GM21528 (cell line): ENCODE results near the gene CHKB.
A peak's percentile ranks its signal among the peaks of the same experiment; 100 is the strongest.
"Not testable (repeated sequence)": the region's sequence is repeated elsewhere in the genome, so short reads cannot be mapped to it uniquely, and the experiment has no call there.

Experiments
- ATAC-seq: cut with Tn5 transposase; IDR thresholded peaks from one replicate; pipeline ENCODE4 v1.9.1; 2021; ENCODE audit warnings: mild to moderate bottlenecking, moderate library complexity; ENCODE audit not compliant: unreplicated experiment, low FRiP score

CHKB gene, protein sequence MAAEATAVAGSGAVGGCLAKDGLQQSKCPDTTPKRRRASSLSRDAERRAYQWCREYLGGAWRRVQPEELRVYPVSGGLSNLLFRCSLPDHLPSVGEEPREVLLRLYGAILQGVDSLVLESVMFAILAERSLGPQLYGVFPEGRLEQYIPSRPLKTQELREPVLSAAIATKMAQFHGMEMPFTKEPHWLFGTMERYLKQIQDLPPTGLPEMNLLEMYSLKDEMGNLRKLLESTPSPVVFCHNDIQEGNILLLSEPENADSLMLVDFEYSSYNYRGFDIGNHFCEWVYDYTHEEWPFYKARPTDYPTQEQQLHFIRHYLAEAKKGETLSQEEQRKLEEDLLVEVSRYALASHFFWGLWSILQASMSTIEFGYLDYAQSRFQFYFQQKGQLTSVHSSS

DNA sequence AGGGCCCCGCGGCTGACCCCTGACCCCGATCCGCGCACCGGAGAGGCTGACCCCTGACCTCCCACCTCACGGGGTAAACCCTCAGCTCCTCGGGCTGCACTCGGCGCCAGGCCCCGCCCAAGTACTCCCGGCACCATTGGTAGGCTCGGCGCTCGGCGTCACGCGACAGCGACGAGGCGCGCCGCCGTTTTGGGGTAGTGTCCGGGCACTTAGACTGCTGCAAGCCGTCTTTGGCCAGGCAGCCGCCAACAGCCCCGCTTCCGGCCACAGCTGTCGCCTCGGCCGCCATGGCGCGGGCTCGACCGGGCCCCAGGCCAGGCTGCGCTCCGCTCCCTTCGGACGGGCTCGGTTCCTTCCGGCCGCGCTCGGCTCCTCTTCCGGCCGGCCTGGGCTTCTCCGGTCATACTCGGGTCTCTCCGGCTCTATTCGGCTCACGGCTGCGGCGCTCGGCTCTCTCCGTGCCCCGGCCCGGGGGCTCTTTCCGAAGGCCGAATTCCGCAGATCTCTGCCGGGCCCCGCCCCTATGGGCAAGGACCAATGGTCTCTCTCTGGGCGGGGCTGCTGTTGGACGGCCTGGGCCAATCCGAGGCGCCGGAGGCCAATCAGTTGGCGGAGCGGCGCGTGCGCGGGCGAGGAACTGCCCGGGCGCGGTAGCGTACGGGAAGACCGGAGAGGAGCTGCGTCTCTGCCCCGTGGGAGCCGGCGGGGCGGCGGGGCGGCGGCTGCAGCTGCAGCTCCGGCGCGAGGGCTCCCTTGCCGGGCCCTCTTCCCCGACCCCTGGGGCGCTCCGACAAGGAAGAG lies at the start of gene CHKB:
Gene CHKB, minus strand, starts transcription at position 357 of the 801 bp plus-strand sequence. Its CDS starts 68 bp downstream, at position 289.
- peak; percentile 84 for ATAC-seq

DNA sequence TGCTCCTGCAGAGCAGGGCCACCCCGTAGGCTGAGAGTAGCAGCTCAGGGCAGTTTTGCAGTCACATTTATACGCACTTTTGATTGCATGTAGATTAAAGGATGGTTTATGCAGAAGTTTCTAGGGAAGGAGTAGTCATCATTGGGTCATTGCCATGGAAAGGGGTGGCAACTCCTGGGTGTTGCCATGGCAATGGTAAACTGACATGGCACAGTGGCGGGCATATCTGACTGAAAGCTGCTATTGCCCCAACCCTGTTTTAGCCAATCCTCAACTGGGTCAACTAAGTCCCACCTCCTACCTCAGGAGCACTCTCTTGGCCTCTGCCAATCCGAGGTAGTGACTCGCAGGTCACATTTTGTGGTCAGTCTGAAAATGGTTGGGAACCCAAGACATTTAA lies 47.7 kb upstream of the CHKB start:
- no peak for ATAC-seq

DNA sequence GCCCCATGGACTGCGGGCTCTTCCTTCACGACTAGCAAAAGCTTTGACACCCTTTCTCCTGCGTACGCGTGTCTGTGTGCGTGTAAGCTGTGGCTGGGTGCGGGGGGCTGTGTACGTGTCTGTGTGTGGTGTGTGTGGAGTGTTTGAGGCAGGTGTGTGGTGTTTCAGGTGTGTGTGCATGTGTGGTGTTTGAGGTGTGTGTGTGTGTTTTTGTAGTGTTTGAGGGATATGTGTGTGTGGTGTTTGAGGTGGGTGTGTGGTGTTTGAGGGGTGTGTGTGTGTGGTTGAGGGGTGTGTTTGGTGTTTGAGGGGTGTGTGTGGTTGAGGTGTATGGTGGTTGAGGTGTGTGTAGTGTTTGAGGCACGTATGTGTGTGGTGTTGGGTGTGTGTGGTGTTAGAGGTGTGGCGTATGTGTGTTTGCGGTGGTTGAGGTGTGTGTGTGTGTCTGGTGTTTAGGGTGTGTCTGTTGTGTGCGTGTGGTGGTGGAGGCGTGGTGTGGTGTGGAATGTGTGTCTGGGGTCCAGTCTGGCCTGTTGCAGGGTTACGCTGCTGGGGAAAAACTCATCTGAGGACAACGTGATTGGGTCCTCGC lies 46.0 kb upstream of the CHKB start:
- peak; percentile 1 for ATAC-seq

DNA sequence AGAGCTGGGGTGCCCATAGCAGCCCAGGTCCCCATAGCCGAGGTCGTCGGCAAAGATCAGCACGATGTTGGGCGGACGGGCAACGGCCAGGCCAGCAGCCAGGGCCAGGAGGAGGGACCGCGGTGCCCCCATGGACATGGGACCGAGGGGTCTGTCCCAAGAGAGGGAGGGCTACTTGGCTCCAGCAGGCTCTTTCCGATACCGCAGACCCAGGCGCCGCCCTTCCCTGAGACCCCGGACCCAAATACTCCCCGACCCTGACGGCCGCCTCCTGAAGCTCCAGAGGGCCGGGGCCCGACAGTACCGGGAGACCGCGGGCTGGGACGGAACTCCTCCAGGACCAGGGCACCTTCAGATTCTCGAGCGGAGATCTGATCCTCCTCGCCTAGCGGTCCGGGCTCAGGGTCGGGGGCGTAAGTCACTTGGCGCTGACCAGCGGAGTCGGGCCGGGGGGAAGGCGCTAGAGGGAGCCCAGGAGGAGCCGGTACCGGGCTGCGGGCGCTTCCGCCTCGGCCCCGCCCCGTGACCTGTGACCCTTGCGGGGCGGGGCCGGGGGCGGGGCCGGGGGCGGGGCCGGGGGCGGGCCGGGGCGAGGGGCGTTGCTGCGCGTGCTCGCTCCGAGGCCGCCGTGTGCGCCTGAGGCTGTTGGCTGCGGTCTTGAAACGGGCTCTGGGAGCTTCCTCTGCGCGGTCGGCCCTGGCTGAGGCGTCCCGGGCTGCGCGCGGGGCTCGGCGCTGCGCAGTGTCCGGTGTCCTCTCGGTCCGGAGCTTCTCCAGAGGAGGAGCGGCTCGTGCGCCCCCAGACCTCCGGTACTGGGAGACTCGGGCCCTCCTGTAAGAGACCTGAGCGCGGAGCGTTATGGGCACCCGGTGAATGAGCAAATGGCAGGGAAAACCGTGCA lies 45.2 kb upstream of the CHKB start, which contains the start of gene ARSA:
Gene ARSA, minus strand, starts transcription at position 511 of the 901 bp plus-strand sequence. Its CDS starts 373 bp downstream, at position 138.
- ATAC-seq, result peak; percentile 60

DNA sequence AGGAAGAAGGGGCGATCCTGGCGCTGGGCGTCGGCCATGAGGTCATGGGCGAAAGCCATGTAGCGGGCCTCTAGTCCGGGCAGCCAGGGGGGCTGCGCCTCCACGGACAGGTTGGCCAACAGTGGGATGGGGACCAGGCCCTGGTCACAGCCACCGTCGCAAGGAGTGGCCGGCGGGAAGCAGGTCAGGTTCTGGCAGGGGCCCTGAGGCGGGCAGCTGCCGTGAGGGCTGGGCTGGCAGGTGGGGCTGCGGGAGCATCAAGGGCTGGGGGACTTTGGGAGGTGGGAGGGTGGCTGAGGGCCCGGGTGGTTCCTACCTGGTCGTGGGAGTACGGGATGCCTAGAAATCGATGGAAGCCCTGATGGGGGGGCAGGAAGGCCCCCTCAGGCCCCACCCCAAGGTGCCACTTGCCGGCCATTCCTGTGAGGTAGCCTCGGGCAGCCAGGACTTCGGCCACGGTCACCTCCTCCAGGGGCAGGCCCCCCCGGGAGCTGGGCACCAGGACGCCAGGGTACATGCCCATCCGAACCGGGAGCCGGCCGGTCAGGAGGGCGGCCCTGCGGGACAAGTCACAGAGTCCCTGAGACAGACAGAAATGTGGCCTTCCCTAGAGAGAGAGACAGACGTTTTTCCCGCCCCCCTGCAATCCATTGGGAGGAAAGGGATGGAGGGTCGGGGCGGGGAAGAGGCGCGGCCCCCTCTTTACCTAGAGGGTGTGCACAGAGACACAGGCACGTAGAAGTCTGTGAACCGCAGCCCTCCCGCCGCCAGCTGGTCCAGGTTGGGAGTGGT lies 44.4 kb upstream of the CHKB start:
- ATAC-seq, result no peak

DNA sequence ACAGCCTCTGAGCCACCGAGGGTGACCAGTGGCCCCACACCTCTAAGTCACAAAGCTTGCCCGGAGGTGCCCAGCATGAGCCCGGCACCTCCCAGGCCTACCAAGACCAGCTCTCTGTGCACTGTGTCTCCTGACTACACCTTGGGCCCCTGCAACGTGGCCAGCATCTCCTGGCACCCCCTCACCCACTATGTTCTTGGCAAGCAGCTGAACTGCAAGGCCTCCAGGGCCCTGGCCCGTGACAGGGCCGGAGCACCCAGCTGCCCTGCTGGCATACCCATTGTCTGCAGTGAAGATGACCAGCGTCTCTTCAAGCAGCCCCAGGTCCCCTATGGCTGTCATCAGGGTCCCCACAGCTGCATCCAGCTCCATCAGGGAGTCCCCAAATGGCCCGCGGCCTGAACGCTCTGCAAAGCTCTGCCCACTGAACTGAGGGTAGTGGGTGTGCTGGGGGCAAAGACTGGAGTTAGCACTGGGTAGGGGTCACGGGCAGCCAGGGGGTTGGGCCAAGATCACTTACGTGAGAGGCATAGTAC lies 43.7 kb upstream of the CHKB start:
- no peak for ATAC-seq

DNA sequence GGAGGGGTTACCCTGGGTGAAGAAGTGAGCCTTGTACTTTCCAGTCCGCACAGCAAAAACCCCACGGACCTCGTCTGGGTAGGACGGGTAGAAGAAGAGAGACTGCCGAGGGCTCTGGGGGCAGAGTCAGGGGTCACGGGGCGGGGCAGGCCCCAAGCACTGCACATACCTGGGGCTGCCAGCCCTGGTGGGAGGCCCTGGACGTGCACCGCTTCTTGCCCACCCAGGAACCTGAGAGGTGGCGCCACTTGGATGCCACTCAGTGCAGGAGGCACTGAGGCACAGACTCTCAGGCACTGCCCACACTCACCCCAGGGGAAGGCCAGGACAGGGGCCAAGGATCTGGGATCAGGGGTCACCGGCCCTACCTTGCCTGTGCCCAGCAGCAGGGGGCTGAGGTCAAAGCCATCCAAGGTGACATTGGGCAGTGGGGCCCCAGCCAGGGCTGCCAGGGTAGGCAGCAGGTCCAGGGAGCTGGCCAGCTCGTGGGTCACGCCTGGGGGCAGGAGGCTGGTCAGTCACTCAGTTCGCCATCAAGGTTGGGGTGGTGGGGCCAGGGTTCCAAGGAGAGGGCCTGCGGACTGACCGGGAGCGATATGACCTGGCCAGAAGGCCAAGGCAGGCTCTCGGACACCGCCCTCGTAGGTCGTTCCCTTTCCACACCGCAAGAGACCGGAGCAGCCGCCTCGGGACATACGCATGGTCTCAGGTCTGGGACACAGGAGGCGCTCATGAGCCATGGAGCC lies 43.1 kb upstream of the CHKB start:
- no peak for ATAC-seq

DNA sequence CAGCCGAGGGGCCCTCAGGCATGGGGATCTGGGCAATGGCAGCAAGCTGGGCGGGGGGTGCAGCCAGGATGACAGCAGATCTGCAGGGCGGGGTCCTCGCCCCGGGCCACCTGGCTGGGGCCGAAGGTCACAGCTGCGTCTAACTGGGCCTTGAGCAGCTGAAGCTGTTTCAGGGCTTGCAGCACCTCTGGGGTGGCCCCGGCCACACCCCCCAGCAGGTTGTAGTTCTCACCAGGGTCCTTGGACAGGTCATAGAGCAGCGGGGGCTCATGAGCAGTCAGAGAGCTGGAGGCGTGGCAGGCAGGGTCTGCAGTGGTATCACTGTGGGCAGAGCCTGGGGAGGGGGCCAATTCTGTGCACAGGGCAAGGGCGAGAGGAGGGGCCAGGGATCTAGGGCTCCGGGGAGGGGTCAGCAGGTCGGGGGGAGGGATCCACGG lies 42.5 kb upstream of the CHKB start:
- ATAC-seq, result no peak

DNA sequence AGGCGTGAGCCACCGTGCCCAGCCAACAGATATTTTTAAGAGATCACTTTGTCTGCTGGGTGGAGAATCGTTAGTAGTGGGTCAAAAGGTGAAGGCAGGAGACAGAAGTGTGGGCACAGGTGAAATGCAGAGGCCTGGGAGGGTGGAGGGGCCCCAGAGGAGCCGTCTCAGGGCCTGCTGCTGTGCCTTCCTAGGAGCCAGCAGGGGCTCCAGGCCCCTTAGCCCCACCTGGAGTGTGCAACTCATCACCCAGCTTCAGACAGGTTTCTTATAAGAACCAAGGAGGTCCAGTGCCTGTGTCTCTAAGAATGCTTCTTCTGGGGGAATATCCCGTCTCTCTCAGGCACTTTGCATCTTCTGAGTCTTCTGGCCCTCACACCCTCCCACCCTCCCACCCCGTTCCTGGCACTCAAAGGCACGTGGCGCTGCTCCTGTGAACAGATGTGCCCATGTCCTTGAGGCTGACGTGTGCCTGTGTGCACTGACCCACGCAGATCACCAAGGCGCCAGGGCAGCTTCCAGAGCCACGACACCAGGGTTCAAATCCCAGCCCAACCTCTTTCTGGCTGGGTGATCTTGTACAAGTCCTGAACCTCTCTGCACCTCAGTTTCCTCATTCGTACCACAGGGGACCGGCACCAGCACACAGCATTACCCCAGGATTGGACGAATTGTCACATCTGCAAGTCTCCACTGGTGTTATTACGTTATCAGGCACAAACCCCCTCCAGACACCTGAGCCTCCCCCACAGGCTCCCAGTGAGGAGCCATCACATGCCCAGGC lies 41.9 kb upstream of the CHKB start:
- no peak for ATAC-seq

DNA sequence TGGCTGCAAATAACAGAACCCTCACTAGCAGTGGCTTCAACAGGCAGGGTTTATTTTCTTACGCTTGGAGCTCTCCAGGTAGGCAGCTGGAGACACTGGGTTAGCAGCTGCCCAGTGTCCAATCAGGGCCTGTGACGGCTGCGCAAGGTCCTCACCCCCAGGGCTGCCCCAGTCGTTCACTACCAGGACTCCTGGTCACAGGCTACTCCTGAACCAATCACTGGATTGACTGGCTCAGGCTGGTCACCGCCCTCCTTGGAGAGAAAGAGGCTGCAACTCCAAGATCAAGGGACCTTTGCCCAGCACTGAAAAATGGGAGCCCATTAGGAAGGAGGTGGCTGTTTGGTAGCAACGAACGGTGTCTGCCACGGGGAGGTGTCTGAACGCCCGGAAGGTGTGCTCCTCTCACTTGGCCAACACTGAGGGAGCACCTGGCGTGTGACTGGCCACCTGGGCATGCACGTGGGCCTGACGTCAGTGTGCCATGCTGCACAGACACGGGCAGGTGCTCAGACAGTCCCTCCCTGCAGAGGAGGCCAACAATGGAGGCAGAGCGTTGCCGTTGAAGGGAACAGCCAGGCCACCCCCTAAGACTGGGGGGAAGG lies 40.2 kb upstream of the CHKB start:
- ATAC-seq, result no peak

DNA sequence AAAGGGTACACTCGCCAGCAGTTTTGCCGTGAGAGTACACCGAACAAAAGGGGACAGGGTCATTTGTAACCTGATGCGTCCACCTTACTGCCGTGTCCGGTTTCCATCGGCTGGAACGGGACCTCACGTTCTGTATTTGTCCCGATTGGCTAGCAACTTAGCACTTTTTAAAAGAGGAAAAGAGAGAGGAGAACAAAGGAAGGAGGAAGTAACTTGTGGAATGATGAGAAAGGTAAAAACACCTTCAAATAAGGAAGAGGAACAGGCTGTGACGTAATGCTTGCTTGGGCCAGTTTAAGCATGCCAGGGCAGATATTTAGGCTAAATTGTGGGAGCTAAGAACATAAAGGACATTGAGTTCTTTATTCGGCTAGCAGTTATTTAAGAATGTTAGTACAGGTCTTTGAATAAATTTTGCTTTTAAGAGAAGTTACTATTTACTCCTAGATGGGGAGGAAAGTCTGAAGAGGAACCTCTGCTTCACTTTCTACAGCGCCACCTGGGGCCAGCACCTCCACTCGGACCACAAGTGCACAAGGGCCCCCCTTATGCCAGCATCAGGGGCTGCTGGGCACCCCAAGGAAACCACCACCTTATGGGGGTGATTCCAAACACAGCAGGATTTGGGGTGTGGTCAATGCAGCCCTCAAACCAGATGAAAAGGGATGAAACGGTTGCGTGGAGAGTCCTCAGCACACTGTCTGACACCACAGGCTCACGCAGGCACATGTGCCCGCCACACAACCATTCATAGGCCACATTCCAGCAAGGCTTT lies 39.5 kb upstream of the CHKB start:
- no peak for ATAC-seq

DNA sequence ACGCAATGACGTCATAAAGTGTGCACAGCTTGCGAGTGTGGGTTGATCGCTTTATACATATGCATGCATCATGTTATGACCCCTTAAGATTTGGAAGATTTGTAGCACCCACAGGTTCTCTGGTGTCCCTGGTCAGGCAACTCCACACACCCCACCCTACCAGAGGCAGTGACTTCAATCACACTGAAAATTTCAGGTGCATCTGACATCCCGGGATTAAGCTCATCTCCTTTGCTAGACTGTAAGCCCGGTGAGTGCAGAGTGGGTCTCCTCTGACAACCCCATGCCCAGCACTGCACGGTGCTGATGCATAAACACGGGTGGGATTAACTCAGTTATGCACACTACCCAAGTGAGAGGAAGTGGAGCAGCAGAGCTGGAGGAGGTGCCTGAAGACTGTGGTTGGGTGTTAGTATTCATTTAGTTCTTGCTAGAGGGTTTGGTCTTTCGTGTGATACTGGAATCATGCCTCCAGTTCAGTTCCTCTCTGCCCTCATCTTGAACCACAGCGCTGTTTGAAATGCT lies 38.8 kb upstream of the CHKB start:
- ATAC-seq, result peak; percentile 32

DNA sequence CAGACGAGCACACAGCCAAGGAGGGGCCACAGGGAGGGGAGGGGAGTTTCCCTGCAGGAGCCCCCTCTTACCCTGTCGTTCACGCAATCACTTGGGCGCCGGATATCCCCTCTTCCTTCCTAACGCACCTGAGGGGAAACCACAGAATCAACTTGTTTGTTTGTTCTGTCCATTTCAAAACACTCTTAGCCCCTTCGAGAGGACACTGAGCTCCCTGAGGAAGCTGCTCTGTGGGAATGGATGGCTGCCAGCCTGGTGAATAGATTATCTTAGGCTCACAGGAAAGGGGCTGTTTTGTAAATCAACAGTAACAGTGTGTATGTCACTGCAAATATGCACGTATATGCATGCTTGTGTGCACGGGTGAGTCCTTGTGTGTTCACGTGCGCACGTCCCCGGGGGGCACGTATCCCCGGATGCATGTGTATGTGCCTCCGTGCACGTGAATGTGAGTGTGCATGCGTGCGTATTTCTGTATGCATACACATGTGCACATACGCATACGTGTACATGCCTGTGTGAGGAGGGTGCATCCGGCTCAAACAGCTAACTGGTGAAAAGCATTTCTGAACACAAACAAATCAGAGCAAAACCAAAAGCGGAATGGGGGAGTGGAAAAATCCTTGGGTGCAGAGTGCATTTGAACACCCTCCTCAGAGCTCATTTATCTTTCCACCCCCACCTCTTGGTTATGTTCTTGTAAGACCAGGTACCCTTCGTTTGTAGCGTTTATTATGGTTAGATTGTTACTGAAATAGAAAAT lies 38.1 kb upstream of the CHKB start:
- peak; percentile 60 for ATAC-seq

DNA sequence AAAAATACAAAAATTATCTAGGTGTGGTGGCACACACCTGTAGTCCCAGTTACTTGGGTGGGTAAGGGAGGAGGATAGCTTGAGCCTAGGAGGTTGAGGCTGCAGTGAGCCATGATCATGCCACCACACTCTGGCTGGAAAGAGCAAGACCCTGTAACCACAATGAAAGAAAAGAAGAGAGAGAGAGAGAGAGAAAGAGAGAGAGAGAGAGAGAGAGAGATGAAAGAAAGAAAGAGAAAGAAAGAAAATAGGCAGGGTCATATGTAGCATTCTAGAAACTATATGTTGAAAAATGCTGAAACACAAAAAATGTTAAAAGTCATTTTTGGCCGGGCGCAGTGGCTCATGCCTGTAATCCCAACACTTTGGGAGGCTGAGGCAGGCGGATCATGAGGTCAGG lies 31.6 kb upstream of the CHKB start:
- ATAC-seq, result not testable (repeated sequence)

DNA sequence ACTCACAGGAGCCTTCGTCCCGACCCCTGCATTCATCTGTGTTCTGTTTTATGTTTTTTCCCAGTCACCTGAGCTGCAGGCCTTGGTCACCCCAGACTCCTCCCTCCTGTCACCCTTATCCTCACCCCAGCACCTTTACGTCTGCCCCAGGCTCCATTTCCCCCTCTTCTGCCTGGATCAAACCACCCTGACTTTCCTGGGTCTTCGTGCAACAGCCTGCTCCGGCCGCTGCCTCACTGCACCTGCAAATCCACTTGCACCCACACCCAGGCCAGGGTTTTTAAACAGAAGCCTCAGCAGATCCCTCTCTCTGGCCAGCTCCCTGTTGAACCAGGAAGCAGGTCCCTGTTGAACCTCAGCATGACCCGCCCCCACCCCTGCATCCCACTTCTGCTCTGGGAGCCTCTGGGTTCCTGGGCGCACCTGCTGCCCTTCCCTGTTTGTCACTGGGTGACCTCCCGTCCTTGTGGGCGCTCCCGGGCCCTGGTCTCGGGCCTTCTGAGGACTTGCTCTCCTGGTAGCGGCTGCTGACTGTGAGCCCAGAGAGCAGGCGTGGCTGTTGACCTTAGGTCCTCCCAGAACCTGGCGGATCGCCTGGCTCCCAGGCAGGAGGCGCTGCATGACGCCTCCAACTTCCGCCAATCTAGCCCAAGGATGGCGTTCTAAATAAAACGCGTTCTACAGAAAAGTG lies 30.8 kb upstream of the CHKB start:
- no peak for ATAC-seq
